Activated naive CD4-positive, alpha-beta T cell treated with anti-CD3 and anti-CD28 coated beads, Interleukin-2, amount 10 ng/mL, durations not matched to agents 7 days and 5 days (primary cell): ENCODE results near the gene ACOT7.

Experiments used
- CTCF ChIA-PET: fragments of 350-600 bp; sonication (Branson Sonifier 250); formaldehyde crosslinking; loops from one replicate; lab custom pipeline; 2021; ENCODE audit warnings: antibody characterized with exemption; lab: Charles Lee
- DNase-seq: peaks from one replicate; pipeline ENCODE4 v3.0.0-alpha.2; 2020
- H3K27ac Mint-ChIP-seq: one replicate; pipeline ENCODE4 v1.8.0; 2021; ENCODE audit warnings: mild to moderate bottlenecking, moderate library complexity, mixed read lengths
- H3K27me3 Mint-ChIP-seq: one replicate; pipeline ENCODE4 v1.8.0; 2021; ENCODE audit warnings: mild to moderate bottlenecking, mixed read lengths
- H3K36me3 Mint-ChIP-seq: one replicate; pipeline ENCODE4 v1.8.0; 2021; ENCODE audit warnings: mixed read lengths
- H3K4me1 Mint-ChIP-seq: one replicate; pipeline ENCODE4 v1.8.0; 2021; ENCODE audit warnings: mixed read lengths
- H3K4me3 Mint-ChIP-seq: one replicate; pipeline ENCODE4 v1.8.0; 2021; ENCODE audit warnings: mild to moderate bottlenecking, moderate library complexity, mixed read lengths
- H3K9me3 Mint-ChIP-seq: one replicate; pipeline ENCODE4 v1.8.0; 2021; ENCODE audit warnings: mixed read lengths

Gene ACOT7

GRCh38 chr1:6358144-6358624 lies 35.4 kb downstream of the ACOT7 start:
- peak overlapping the region; percentile 91 for H3K27ac Mint-ChIP-seq
- H3K4me1 Mint-ChIP-seq, result peaks cover 51% of the 10 kb centered on the region
- peaks cover 1% of the 10 kb centered on the region for H3K36me3 Mint-ChIP-seq
- DNase-seq, result peak; percentile 37
- H3K4me3 Mint-ChIP-seq, result no peak overlapping the region
- H3K9me3 Mint-ChIP-seq, result no peaks in the 10 kb centered on the region
- H3K27me3 Mint-ChIP-seq, result no peaks in the 10 kb centered on the region
- CTCF ChIA-PET, result interaction anchor here (0.7 to 6.9 kb wide), 12 partner anchors 7 to 152 kb away, joined by 3 to 50 read pairs (median 8); partner anchors contain the start of gene ACOT7

GRCh38 chr1:6357243-6357936 lies 36.2 kb downstream of the ACOT7 start:
- Mint-ChIP-seq H3K4me1 (peaks cover 44% of the 10 kb centered on the region), H3K4me3 (no peak overlapping the region), H3K27ac (peak overlapping the region; percentile 55), H3K9me3 (no peaks in the 10 kb centered on the region), H3K27me3 (no peaks in the 10 kb centered on the region), H3K36me3 (no peaks in the 10 kb centered on the region)
- CTCF ChIA-PET, result interaction anchor here (0.6 to 6.9 kb wide), 9 partner anchors 9 to 110 kb away, joined by 3 to 50 read pairs (median 7); partner anchors contain the start of gene ACOT7
- DNase-seq, result no peak

- Mint-ChIP-seq H3K36me3 (no peaks in the 10 kb centered on the region), H3K4me1 (peaks cover 37% of the 10 kb centered on the region), H3K27me3 (no peaks in the 10 kb centered on the region), H3K27ac (no peak overlapping the region), H3K4me3 (no peak overlapping the region), H3K9me3 (no peaks in the 10 kb centered on the region)
- DNase-seq, result no peak
- CTCF ChIA-PET, result interaction anchor here (0.6 to 1.5 kb wide), 2 partner anchors 10 to 43 kb away, joined by 3 to 5 read pairs; no protein-coding TSS in a partner anchor
Measured at GRCh38 chr1:6355621-6356020, 37.9 kb downstream of the ACOT7 start.

- Mint-ChIP-seq H3K27ac (no peak overlapping the region), H3K27me3 (no peaks in the 10 kb centered on the region), H3K36me3 (no peaks in the 10 kb centered on the region), H3K4me3 (no peak overlapping the region), H3K4me1 (peaks cover 31% of the 10 kb centered on the region), H3K9me3 (no peaks in the 10 kb centered on the region)
- no peak for DNase-seq
- CTCF ChIA-PET, result interaction anchor here (0.6 kb wide), 1 partner anchor 44 kb away, joined by 3 read pairs; no protein-coding TSS in a partner anchor
Measured at GRCh38 chr1:6354659-6355317, 38.8 kb downstream of the ACOT7 start.

GRCh38 chr1:6353955-6354658 lies 39.5 kb downstream of the ACOT7 start:
- Mint-ChIP-seq H3K27me3 (no peaks in the 10 kb centered on the region), H3K4me1 (peaks cover 31% of the 10 kb centered on the region), H3K36me3 (peaks cover 2% of the 10 kb centered on the region), H3K9me3 (no peaks in the 10 kb centered on the region), H3K27ac (no peak overlapping the region), H3K4me3 (no peak overlapping the region)
- DNase-seq, result no peak
- CTCF ChIA-PET, result no interaction called here

GRCh38 chr1:6353619-6353954 lies 40.0 kb downstream of the ACOT7 start:
- CTCF ChIA-PET, result no interaction called here
- H3K27me3 Mint-ChIP-seq, result no peaks in the 10 kb centered on the region
- H3K4me1 Mint-ChIP-seq, result peaks cover 31% of the 10 kb centered on the region

GRCh38 chr1:6352138-6352563 lies 41.4 kb downstream of the ACOT7 start:
- CTCF ChIA-PET, result no interaction called here
- H3K36me3 Mint-ChIP-seq, result peaks cover 2% of the 10 kb centered on the region
- H3K9me3 Mint-ChIP-seq, result no peaks in the 10 kb centered on the region
- H3K27me3 Mint-ChIP-seq, result no peaks in the 10 kb centered on the region
- DNase-seq, result no peak
- H3K27ac Mint-ChIP-seq, result no peak overlapping the region
- peaks cover 27% of the 10 kb centered on the region for H3K4me1 Mint-ChIP-seq
- H3K4me3 Mint-ChIP-seq, result no peak overlapping the region

More at GRCh38 chr1:6353619-6353954, 40.0 kb downstream of the ACOT7 start:
- Mint-ChIP-seq H3K36me3 (peaks cover 2% of the 10 kb centered on the region), H3K4me3 (no peak overlapping the region), H3K27ac (no peak overlapping the region), H3K9me3 (no peaks in the 10 kb centered on the region)
- DNase-seq, result no peak

- H3K27me3 Mint-ChIP-seq, result no peaks in the 10 kb centered on the region
- CTCF ChIA-PET, result interaction anchor here (1.1 to 1.2 kb wide), 2 partner anchors 7 to 9 kb away, joined by 3 read pairs; no protein-coding TSS in a partner anchor
- no peak for DNase-seq
- no peak overlapping the region for H3K4me3 Mint-ChIP-seq
- no peaks in the 10 kb centered on the region for H3K9me3 Mint-ChIP-seq
- H3K4me1 Mint-ChIP-seq, result peaks cover 25% of the 10 kb centered on the region
- H3K27ac Mint-ChIP-seq, result no peak overlapping the region
- peaks cover 2% of the 10 kb centered on the region for H3K36me3 Mint-ChIP-seq
Measured at GRCh38 chr1:6351480-6352137, 42.0 kb downstream of the ACOT7 start.

GRCh38 chr1:6350416-6351088 lies 43.0 kb downstream of the ACOT7 start:
- Mint-ChIP-seq H3K36me3 (peaks cover 2% of the 10 kb centered on the region), H3K9me3 (no peaks in the 10 kb centered on the region), H3K27ac (no peak overlapping the region), H3K27me3 (no peaks in the 10 kb centered on the region), H3K4me3 (no peak overlapping the region), H3K4me1 (peaks cover 25% of the 10 kb centered on the region)
- DNase-seq, result no peak
- CTCF ChIA-PET, result interaction anchor here (1.1 to 3.3 kb wide), 4 partner anchors 8 to 64 kb away, joined by 3 to 52 read pairs (median 3); no protein-coding TSS in a partner anchor

GRCh38 chr1:6349254-6349943 lies 44.2 kb downstream of the ACOT7 start:
- H3K27me3 Mint-ChIP-seq, result no peaks in the 10 kb centered on the region
- CTCF ChIA-PET, result interaction anchor here (1.2 to 3.3 kb wide), 12 partner anchors 11 to 103 kb away, joined by 3 to 52 read pairs (median 11); no protein-coding TSS in a partner anchor
- peaks cover 22% of the 10 kb centered on the region for H3K4me1 Mint-ChIP-seq
- H3K4me3 Mint-ChIP-seq, result no peak overlapping the region
- H3K27ac Mint-ChIP-seq, result peak overlapping the region; percentile 80
- DNase-seq, result no peak
- H3K9me3 Mint-ChIP-seq, result no peaks in the 10 kb centered on the region
- peaks cover 2% of the 10 kb centered on the region for H3K36me3 Mint-ChIP-seq

- CTCF ChIA-PET, result interaction anchor here (0.6 to 3.3 kb wide), 16 partner anchors 12 to 524 kb away, joined by 3 to 52 read pairs (median 6); no protein-coding TSS in a partner anchor
- peaks cover 22% of the 10 kb centered on the region for H3K4me1 Mint-ChIP-seq
- H3K36me3 Mint-ChIP-seq, result peaks cover 2% of the 10 kb centered on the region
- peak overlapping the region; percentile 11 for H3K4me3 Mint-ChIP-seq
- DNase-seq, result peak; percentile 75
- no peaks in the 10 kb centered on the region for H3K9me3 Mint-ChIP-seq
- peak overlapping the region; percentile 80 for H3K27ac Mint-ChIP-seq
- H3K27me3 Mint-ChIP-seq, result no peaks in the 10 kb centered on the region
Measured at GRCh38 chr1:6348511-6349191, 44.9 kb downstream of the ACOT7 start.
